Body of pancreas (tissue), 4 donors: ENCODE measurements around the gene FAM131B.

ENCODE experiments used
- POLR2A ChIP-seq, 3 donors: fragments of 450-650 bp; IDR thresholded peaks; one replicate each; pipeline ENCODE4 v1.6.1; 2016; ENCODE audit warnings: antibody characterized with exemption in 3 of 3, mild to moderate bottlenecking in 2 of 3
- TF ChIP-seq, protein P1 (sequence below), 7 experiments: fragments of 450-650 bp in 4 of 7; fragments of 200-600 bp in 3 of 7; sonication (generic) in 3 of 7; IDR thresholded peaks; one replicate each; pipeline ENCODE4 v1.5.1; 2016 to 2019; ENCODE audit warnings: antibody characterized with exemption in 7 of 7

GRCh38 chr7:143351574-143351973 is 10.9 kb downstream of the FAM131B start:
- no peak for TF ChIP-seq POLR2A (IDR thresholded peaks at IDR 0.05)
- TF ChIP-seq, protein P1, sequence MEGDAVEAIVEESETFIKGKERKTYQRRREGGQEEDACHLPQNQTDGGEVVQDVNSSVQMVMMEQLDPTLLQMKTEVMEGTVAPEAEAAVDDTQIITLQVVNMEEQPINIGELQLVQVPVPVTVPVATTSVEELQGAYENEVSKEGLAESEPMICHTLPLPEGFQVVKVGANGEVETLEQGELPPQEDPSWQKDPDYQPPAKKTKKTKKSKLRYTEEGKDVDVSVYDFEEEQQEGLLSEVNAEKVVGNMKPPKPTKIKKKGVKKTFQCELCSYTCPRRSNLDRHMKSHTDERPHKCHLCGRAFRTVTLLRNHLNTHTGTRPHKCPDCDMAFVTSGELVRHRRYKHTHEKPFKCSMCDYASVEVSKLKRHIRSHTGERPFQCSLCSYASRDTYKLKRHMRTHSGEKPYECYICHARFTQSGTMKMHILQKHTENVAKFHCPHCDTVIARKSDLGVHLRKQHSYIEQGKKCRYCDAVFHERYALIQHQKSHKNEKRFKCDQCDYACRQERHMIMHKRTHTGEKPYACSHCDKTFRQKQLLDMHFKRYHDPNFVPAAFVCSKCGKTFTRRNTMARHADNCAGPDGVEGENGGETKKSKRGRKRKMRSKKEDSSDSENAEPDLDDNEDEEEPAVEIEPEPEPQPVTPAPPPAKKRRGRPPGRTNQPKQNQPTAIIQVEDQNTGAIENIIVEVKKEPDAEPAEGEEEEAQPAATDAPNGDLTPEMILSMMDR (IDR thresholded peaks at IDR 0.05), result no peak
